ENCODE results near the gene SAG. TPM values are rescaled to one million over a fixed set of nuclear protein-coding genes. Genes with fewer than 3 reads are reported as not detected.
A peak's percentile ranks its signal among the peaks of the same experiment; 100 is the strongest.

SAG gene
- total and polyA plus RNA-seq, 5 donors = not detected

- WGBS = 91% methylated on average over 20 of the region's 20 CpGs
- H3K4me1 ChIP-seq (ENCODE audit: control insufficient read depth, insufficient read depth, low read length) = no peaks in the 10 kb centered on the region
- H3K9me3 ChIP-seq (ENCODE audit: control insufficient read depth, low read length) = no peaks in the 10 kb centered on the region
- intact Hi-C loops (cut with DNase I) = no loop called here
- ATAC-seq (peak in 1 of 2 donors; percentile 16), DNase-seq (no peak)
- no peak overlapping the region for H3K27ac ChIP-seq (ENCODE audit: low read length)
- H3K27me3 ChIP-seq (ENCODE audit: control insufficient read depth, insufficient read depth) = no peaks in the 10 kb centered on the region
- H3K4me3 ChIP-seq (ENCODE audit: low read length) = no peak overlapping the region
These were observed 6.7 kb downstream of the SAG start for GRCh38 chr2:233314180-233314925.

- Histone ChIP-seq H3K9me3 (ENCODE audit: control insufficient read depth, low read length) (no peaks in the 10 kb centered on the region), H3K27ac (ENCODE audit: low read length) (no peak overlapping the region), H3K4me3 (ENCODE audit: low read length) (no peak overlapping the region), H3K4me1 (ENCODE audit: control insufficient read depth, insufficient read depth, low read length) (no peaks in the 10 kb centered on the region), H3K27me3 (ENCODE audit: control insufficient read depth, insufficient read depth) (no peaks in the 10 kb centered on the region)
- ATAC-seq = no peak
- intact Hi-C loops (cut with DNase I) = no loop called here
- DNase-seq = no peak
- WGBS = 56% methylated on average over 7 of the region's 7 CpGs
These were observed 9.8 kb downstream of the SAG start for GRCh38 chr2:233317196-233317943.

GRCh38 chr2:233319256-233319655, 11.6 kb downstream of the SAG start:
- ATAC-seq (no peak), DNase-seq (no peak)
- WGBS = 77% methylated on average over 5 of the region's 5 CpGs
- H3K9me3 ChIP-seq (ENCODE audit: control insufficient read depth, low read length) = no peaks in the 10 kb centered on the region
- H3K4me3 ChIP-seq (ENCODE audit: low read length) = no peak overlapping the region
- no peak overlapping the region for H3K27ac ChIP-seq (ENCODE audit: low read length)
- H3K27me3 ChIP-seq (ENCODE audit: control insufficient read depth, insufficient read depth) = no peaks in the 10 kb centered on the region
- no peaks in the 10 kb centered on the region for H3K4me1 ChIP-seq (ENCODE audit: control insufficient read depth, insufficient read depth, low read length)
- intact Hi-C loops (cut with DNase I) = no loop called here

GRCh38 chr2:233320470-233320869, 12.9 kb downstream of the SAG start:
- Histone ChIP-seq H3K4me3 (ENCODE audit: low read length) (no peak overlapping the region), H3K27me3 (ENCODE audit: control insufficient read depth, insufficient read depth) (no peaks in the 10 kb centered on the region), H3K27ac (ENCODE audit: low read length) (no peak overlapping the region), H3K9me3 (ENCODE audit: control insufficient read depth, low read length) (no peaks in the 10 kb centered on the region), H3K4me1 (ENCODE audit: control insufficient read depth, insufficient read depth, low read length) (no peaks in the 10 kb centered on the region)
- intact Hi-C loops (cut with DNase I) = no loop called here
- DNase-seq (no peak), ATAC-seq (no peak)
- 93% methylated on average over 17 of the region's 17 CpGs for WGBS

GRCh38 chr2:233321166-233321565, 13.6 kb downstream of the SAG start:
- WGBS = 77% methylated on average over 6 of the region's 6 CpGs
- Histone ChIP-seq H3K9me3 (ENCODE audit: control insufficient read depth, low read length) (no peaks in the 10 kb centered on the region), H3K4me1 (ENCODE audit: control insufficient read depth, insufficient read depth, low read length) (no peaks in the 10 kb centered on the region), H3K4me3 (ENCODE audit: low read length) (no peak overlapping the region), H3K27me3 (ENCODE audit: control insufficient read depth, insufficient read depth) (no peaks in the 10 kb centered on the region), H3K27ac (ENCODE audit: low read length) (no peak overlapping the region)
- intact Hi-C loops (cut with DNase I) = no loop called here
- DNase-seq = no peak
- ATAC-seq = no peak

GRCh38 chr2:233323851-233324250, 16.2 kb downstream of the SAG start:
- Histone ChIP-seq H3K9me3 (ENCODE audit: control insufficient read depth, low read length) (no peaks in the 10 kb centered on the region), H3K4me1 (ENCODE audit: control insufficient read depth, insufficient read depth, low read length) (no peaks in the 10 kb centered on the region), H3K4me3 (ENCODE audit: low read length) (no peak overlapping the region), H3K27me3 (ENCODE audit: control insufficient read depth, insufficient read depth) (no peaks in the 10 kb centered on the region), H3K27ac (ENCODE audit: low read length) (no peak overlapping the region)
- ATAC-seq (no peak), DNase-seq (no peak)
- intact Hi-C loops (cut with DNase I) = no loop called here
- 89% methylated on average over 8 of the region's 8 CpGs for WGBS

GRCh38 chr2:233325256-233325655, 17.6 kb downstream of the SAG start:
- H3K4me3 ChIP-seq (ENCODE audit: low read length) = no peak overlapping the region
- intact Hi-C loops (cut with DNase I) = no loop called here
- 72% methylated on average over 4 of the region's 4 CpGs for WGBS
- H3K27me3 ChIP-seq (ENCODE audit: control insufficient read depth, insufficient read depth) = no peaks in the 10 kb centered on the region
- H3K27ac ChIP-seq (ENCODE audit: low read length) = no peak overlapping the region
- no peaks in the 10 kb centered on the region for H3K9me3 ChIP-seq (ENCODE audit: control insufficient read depth, low read length)
- DNase-seq (no peak), ATAC-seq (no peak)
- no peaks in the 10 kb centered on the region for H3K4me1 ChIP-seq (ENCODE audit: control insufficient read depth, insufficient read depth, low read length)

GRCh38 chr2:233325814-233326213, 18.2 kb downstream of the SAG start:
- no peak for DNase-seq
- 79% methylated on average over 10 of the region's 10 CpGs for WGBS
- intact Hi-C loops (cut with DNase I) = no loop called here

GRCh38 chr2:233326500-233326899, 18.9 kb downstream of the SAG start:
- DNase-seq = no peak
- H3K4me3 ChIP-seq (ENCODE audit: low read length) = no peak overlapping the region
- H3K4me1 ChIP-seq (ENCODE audit: control insufficient read depth, insufficient read depth, low read length) = no peaks in the 10 kb centered on the region
- H3K27me3 ChIP-seq (ENCODE audit: control insufficient read depth, insufficient read depth) = no peaks in the 10 kb centered on the region
- no peak for ATAC-seq
- no peaks in the 10 kb centered on the region for H3K9me3 ChIP-seq (ENCODE audit: control insufficient read depth, low read length)
- no peak overlapping the region for H3K27ac ChIP-seq (ENCODE audit: low read length)
- 90% methylated on average over 8 of the region's 8 CpGs for WGBS
- intact Hi-C loops (cut with DNase I) = no loop called here

More at GRCh38 chr2:233325814-233326213, 18.2 kb downstream of the SAG start:
- H3K27me3 ChIP-seq (ENCODE audit: control insufficient read depth, insufficient read depth) = no peaks in the 10 kb centered on the region
- no peaks in the 10 kb centered on the region for H3K4me1 ChIP-seq (ENCODE audit: control insufficient read depth, insufficient read depth, low read length)
- no peak for ATAC-seq
- H3K9me3 ChIP-seq (ENCODE audit: control insufficient read depth, low read length) = no peaks in the 10 kb centered on the region
- H3K27ac ChIP-seq (ENCODE audit: low read length) = no peak overlapping the region
- H3K4me3 ChIP-seq (ENCODE audit: low read length) = no peak overlapping the region

- no peaks in the 10 kb centered on the region for H3K27me3 ChIP-seq (ENCODE audit: control insufficient read depth, insufficient read depth)
- no peaks in the 10 kb centered on the region for H3K4me1 ChIP-seq (ENCODE audit: control insufficient read depth, insufficient read depth, low read length)
- H3K27ac ChIP-seq (ENCODE audit: low read length) = no peak overlapping the region
- DNase-seq (no peak), ATAC-seq (peak in 1 of 2 donors; percentile 41)
- no peaks in the 10 kb centered on the region for H3K9me3 ChIP-seq (ENCODE audit: control insufficient read depth, low read length)
- intact Hi-C loops (cut with DNase I) = no loop called here
- WGBS = 63% methylated on average over 4 of the region's 4 CpGs
- no peak overlapping the region for H3K4me3 ChIP-seq (ENCODE audit: low read length)
These were observed 21.3 kb downstream of the SAG start for GRCh38 chr2:233328922-233329321.

- H3K9me3 ChIP-seq (ENCODE audit: control insufficient read depth, low read length) = no peaks in the 10 kb centered on the region
- no peaks in the 10 kb centered on the region for H3K27me3 ChIP-seq (ENCODE audit: control insufficient read depth, insufficient read depth)
- DNase-seq (no peak), ATAC-seq (peak; percentile 66 to 91)
- 59% methylated on average over 7 of the region's 7 CpGs for WGBS
- intact Hi-C loops (cut with DNase I) = no loop called here
- H3K4me1 ChIP-seq (ENCODE audit: control insufficient read depth, insufficient read depth, low read length) = no peaks in the 10 kb centered on the region
- no peak overlapping the region for H3K27ac ChIP-seq (ENCODE audit: low read length)
- no peak overlapping the region for H3K4me3 ChIP-seq (ENCODE audit: low read length)
These were observed 22.0 kb downstream of the SAG start for GRCh38 chr2:233329489-233330135.
